B cell (primary cell): ENCODE measurements around the gene NUDCD3.

ENCODE experiments used
- CTCF ChIP-seq: fragments of 200-600 bp; IDR thresholded peaks from one replicate; pipeline ENCODE4 v1.8.0; 2022; ENCODE audit warnings: antibody characterized with exemption, mild to moderate bottlenecking
- EZH2 ChIP-seq: IDR thresholded peaks from 2 replicates; pipeline ENCODE4 v1.6.1; 2012; ENCODE audit warnings: borderline replicate concordance, low read depth, mild to moderate bottlenecking, moderate library complexity, low read length; ENCODE audit not compliant: insufficient read depth, poor library complexity, severe bottlenecking

- TF ChIP-seq EZH2 (no peak), CTCF (no peak)
Observed at GRCh38 chr7:44380189-44380830, 110.1 kb downstream of the NUDCD3 start.
